HPDE6-E6E7 (cell line): Measurements from ENCODE around the gene ACOXL.

ENCODE experiments used
- DNase-seq: peaks from one replicate; pipeline ENCODE4 v3.0.0; 2011; ENCODE audit warnings: missing footprints; ENCODE audit errors: extremely low spot score

The ACOXL gene

GRCh38 chr2:111162718-111163331 lies 430.5 kb downstream of the ACOXL start:
- no peak for DNase-seq

GRCh38 chr2:111164078-111164477 lies 431.7 kb downstream of the ACOXL start:
- DNase-seq: no peak

- DNase-seq: no peak
These were observed 432.7 kb downstream of the ACOXL start for GRCh38 chr2:111165084-111165483.

DNA sequence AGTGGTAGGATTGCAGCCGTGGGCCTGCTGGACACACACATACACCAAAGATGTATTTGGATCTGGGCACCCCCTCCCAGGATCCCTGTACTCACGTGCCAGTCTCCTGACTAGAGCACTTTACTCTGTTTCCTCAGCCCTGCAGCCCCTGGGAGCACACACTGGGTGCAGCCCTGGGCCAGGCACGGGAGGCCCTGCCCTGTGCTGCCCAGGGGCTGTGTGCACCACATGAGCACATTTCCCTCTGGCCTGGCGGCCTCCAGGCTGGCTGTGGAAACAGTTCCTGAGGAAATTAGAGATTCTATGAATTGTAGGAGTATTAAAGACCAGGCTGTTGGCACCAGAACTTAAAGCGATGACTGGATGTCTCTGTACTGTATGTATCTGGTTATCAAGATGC lies 433.7 kb downstream of the ACOXL start:
- DNase-seq: no peak

DNA sequence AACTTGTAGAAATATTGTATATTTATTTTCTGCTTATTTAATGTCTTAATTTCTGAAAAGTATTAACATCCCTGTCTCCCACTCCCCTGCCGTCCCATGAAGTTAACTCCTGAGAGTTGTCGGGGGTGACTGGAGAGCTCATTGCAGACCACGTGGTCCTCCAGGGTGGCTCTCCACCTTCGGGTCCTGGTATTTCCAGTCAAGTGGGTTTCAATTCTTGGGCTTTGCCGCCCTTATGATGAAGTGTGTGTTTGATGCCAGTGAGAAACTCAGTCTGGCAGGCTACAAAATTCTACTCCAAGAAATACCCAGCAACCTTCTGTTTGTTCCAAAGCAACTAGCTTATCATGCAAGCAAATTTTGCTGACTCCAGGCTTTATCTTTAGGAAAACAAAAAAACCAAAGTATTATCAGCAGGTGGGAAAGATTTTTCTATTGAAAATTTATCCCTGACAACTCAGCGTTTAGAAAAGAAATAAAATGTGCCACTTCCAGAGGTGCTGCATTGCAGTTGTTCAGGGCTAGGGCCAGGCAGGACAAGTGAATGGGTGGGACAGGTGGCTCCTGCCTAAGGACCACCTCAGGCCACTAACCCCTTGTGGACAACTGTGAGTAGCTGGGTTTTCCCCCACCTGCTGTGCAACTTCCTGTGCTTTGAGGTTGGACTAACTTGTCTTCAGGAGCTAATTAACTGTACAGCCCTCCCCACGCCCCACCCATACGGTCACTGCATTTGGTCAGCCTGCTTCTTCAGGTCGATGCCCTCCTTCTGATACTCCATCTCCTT lies 434.9 kb downstream of the ACOXL start:
- no peak for DNase-seq

- DNase-seq: no peak
These were observed 435.4 kb downstream of the ACOXL start for GRCh38 chr2:111167863-111168162.
